Measurements from ENCODE around the gene MORN4.
A peak's percentile ranks its signal among the peaks of the same experiment; 100 is the strongest.
"Not testable (repeated sequence)": the region's sequence is repeated elsewhere in the genome, so short reads cannot be mapped to it uniquely, and the experiment has no call there.

The MORN4 gene

GRCh38 chr10:97632949-97633884 lies at the start of gene MORN4:
Gene MORN4 (minus strand): TSS chr10:97633500. CDS start chr10:97619653, 13,847 bp downstream.
- DNase-seq = peak; percentile 92

- DNase-seq = no peak
Measured at GRCh38 chr10:97682042-97682441, 48.7 kb upstream of the MORN4 start.

GRCh38 chr10:97679594-97679993 lies 46.3 kb upstream of the MORN4 start:
- no peak for DNase-seq

GRCh38 chr10:97676770-97677581 lies 43.7 kb upstream of the MORN4 start:
- peak; percentile 52 for DNase-seq

GRCh38 chr10:97675222-97675621 lies 41.9 kb upstream of the MORN4 start:
- DNase-seq = no peak

- DNase-seq = peak; percentile 80
Measured at GRCh38 chr10:97673736-97674525, 40.6 kb upstream of the MORN4 start.

GRCh38 chr10:97669571-97669970 lies 36.3 kb upstream of the MORN4 start:
- no peak for DNase-seq

GRCh38 chr10:97667463-97667862 lies 34.2 kb upstream of the MORN4 start:
- DNase-seq = no peak

- DNase-seq = no peak
Measured at GRCh38 chr10:97666992-97667391, 33.7 kb upstream of the MORN4 start.

- no peak for DNase-seq
Measured at GRCh38 chr10:97664282-97664850, 31.1 kb upstream of the MORN4 start.

- peak; percentile 71 for DNase-seq
Measured at GRCh38 chr10:97659589-97659988, 26.3 kb upstream of the MORN4 start.

- no peak for DNase-seq
Measured at GRCh38 chr10:97656777-97657176, 23.5 kb upstream of the MORN4 start.

GRCh38 chr10:97651773-97652172 lies 18.5 kb upstream of the MORN4 start:
- no peak for DNase-seq

- DNase-seq = no peak
Measured at GRCh38 chr10:97650726-97651125, 17.4 kb upstream of the MORN4 start.

GRCh38 chr10:97649405-97649750 lies 16.1 kb upstream of the MORN4 start:
- DNase-seq = not testable (repeated sequence)

GRCh38 chr10:97648562-97649404 lies 15.5 kb upstream of the MORN4 start:
- DNase-seq = peak; percentile 97

- DNase-seq = peak; percentile 49
Measured at GRCh38 chr10:97647556-97647955, 14.3 kb upstream of the MORN4 start.

- no peak for DNase-seq
Measured at GRCh38 chr10:97644936-97645335, 11.6 kb upstream of the MORN4 start.

GRCh38 chr10:97643441-97643985 lies 10.2 kb upstream of the MORN4 start:
- no peak for DNase-seq

GRCh38 chr10:97642471-97643159 lies 9.3 kb upstream of the MORN4 start:
- DNase-seq = not testable (repeated sequence)
